Measurements from ENCODE around the gene CCDC92. TPM values are rescaled to one million over a fixed set of nuclear protein-coding genes. Genes with fewer than 3 reads are reported as not detected.

Gene CCDC92
- total and polyA plus RNA-seq, 2 donors from 2014 or later: 39.3 to 41.4 TPM

DNA sequence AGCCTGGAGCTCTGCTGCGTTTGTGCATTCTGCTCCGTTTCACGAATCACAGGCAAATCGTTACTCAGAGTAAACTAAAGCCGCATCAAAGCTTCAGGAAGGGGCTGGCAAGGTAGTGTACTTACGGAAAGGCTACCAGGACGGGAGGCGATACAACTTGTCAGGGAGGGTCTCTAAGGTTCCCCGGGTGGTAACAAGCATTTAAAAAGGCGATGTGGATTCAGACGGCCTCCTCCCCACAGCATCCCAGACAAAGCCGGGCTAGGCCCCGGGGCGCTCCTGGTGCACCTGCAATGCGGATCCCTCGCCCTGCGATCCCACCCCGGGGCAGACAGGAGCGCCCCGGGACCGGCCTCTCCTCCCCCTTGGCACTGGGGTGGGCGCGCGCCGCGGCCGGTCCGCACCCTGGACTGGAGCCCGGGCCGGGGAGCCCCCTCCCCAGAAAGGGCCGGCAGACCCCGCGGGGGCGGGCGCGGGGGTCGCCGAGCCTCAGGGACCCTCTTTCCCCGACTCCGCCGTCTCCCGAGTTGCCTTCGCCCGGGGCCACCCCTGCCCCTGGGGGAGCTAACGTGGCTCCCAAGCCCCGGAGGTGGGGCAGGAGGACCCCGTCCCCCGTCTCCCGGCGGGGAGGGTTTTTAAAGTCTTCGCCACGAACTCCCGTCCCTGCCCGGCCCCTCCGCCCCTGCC is 718 bp downstream of the CCDC92 start:
- peaks cover 0 to 6% (median 5%) of the 10 kb centered on the region in 3 donors for H3K4me1 ChIP-seq (ENCODE audit: control insufficient read depth in 2 of 3, insufficient read depth in 2 of 3, low read depth in 1 of 3, low read length in 3 of 3)
- DNase-seq (peak; percentile 54 to 81 (median 73)), FAIRE-seq (no peak)
- no peaks in the 10 kb centered on the region for H3K9me3 ChIP-seq (ENCODE audit: control insufficient read depth in 2 of 3, insufficient read depth in 1 of 3, low read length in 3 of 3)
- peak overlapping the region; percentile 45 to 73 (median 47) for H3K9ac ChIP-seq (ENCODE audit: low read length in 3 of 3)
- peak overlapping the region; percentile 68 to 85 (median 75) for H3K4me3 ChIP-seq (ENCODE audit: low read length in 3 of 3)
- H3K27ac ChIP-seq (ENCODE audit: low read depth in 2 of 2, low read length in 2 of 2): peak overlapping the region; percentile 70 to 79
- intact Hi-C loops (cut with DNase I): no loop called here
- no peaks in the 10 kb centered on the region for H3K27me3 ChIP-seq (ENCODE audit: control insufficient read depth, insufficient read depth, low read length)
- TF ChIP-seq, protein P1, sequence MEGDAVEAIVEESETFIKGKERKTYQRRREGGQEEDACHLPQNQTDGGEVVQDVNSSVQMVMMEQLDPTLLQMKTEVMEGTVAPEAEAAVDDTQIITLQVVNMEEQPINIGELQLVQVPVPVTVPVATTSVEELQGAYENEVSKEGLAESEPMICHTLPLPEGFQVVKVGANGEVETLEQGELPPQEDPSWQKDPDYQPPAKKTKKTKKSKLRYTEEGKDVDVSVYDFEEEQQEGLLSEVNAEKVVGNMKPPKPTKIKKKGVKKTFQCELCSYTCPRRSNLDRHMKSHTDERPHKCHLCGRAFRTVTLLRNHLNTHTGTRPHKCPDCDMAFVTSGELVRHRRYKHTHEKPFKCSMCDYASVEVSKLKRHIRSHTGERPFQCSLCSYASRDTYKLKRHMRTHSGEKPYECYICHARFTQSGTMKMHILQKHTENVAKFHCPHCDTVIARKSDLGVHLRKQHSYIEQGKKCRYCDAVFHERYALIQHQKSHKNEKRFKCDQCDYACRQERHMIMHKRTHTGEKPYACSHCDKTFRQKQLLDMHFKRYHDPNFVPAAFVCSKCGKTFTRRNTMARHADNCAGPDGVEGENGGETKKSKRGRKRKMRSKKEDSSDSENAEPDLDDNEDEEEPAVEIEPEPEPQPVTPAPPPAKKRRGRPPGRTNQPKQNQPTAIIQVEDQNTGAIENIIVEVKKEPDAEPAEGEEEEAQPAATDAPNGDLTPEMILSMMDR (IDR thresholded peaks at IDR 0.05; ENCODE audit: borderline replicate concordance, extremely low read depth, insufficient read depth): no peak
- peaks cover 0 to 6% (median 3%) of the 10 kb centered on the region in 3 donors for H3K36me3 ChIP-seq (ENCODE audit: control insufficient read depth in 2 of 3, insufficient read depth in 3 of 3, low read length in 3 of 3)

DNA sequence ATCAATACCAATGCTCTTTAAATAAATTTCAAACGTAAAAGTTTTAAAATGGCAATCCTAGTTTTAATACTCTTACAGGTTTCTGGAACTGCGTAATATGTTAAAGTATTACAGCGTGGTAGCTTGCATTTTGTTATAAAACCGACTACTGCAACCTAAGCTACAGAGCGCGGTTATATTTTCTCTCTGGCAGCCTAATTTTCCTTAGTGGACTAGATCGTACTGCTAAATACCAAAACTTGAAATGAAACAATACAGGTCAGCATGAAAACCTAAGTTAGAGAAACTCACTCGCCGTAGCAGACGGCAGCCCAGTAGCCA is 1.2 kb downstream of the CCDC92 start:
- Histone ChIP-seq H3K9ac (ENCODE audit: low read length in 3 of 3) (peak overlapping the region; percentile 11 to 73 (median 47)), H3K9me3 (ENCODE audit: control insufficient read depth in 2 of 3, insufficient read depth in 1 of 3, low read length in 3 of 3) (no peaks in the 10 kb centered on the region), H3K36me3 (ENCODE audit: control insufficient read depth in 2 of 3, insufficient read depth in 3 of 3, low read length in 3 of 3) (peaks cover 0 to 5% (median 2%) of the 10 kb centered on the region in 3 donors), H3K4me1 (ENCODE audit: control insufficient read depth in 2 of 3, insufficient read depth in 2 of 3, low read depth in 1 of 3, low read length in 3 of 3) (peaks cover 0 to 6% (median 5%) of the 10 kb centered on the region in 3 donors), H3K27ac (ENCODE audit: low read depth in 2 of 2, low read length in 2 of 2) (peak overlapping the region; percentile 70 to 79), H3K4me3 (ENCODE audit: low read length in 3 of 3) (peak overlapping the region; percentile 68 to 85 (median 75)), H3K27me3 (ENCODE audit: control insufficient read depth, insufficient read depth, low read length) (no peaks in the 10 kb centered on the region)
- intact Hi-C loops (cut with DNase I): no loop called here
- DNase-seq (no peak), FAIRE-seq (no peak)
- TF ChIP-seq, protein P1 (IDR thresholded peaks at IDR 0.05; ENCODE audit: borderline replicate concordance, extremely low read depth, insufficient read depth): no peak

GRCh38 chr12:123967121-123967586 is 5.5 kb downstream of the CCDC92 start:
- intact Hi-C loops (cut with DNase I): no loop called here
- TF ChIP-seq, protein P1 (IDR thresholded peaks at IDR 0.05; ENCODE audit: borderline replicate concordance, extremely low read depth, insufficient read depth): no peak
- FAIRE-seq: no peak

More at GRCh38 chr12:123967121-123967586, 5.5 kb downstream of the CCDC92 start:
- DNase-seq: no peak
- Histone ChIP-seq H3K9me3 (ENCODE audit: control insufficient read depth in 2 of 3, insufficient read depth in 1 of 3, low read length in 3 of 3) (no peaks in the 10 kb centered on the region), H3K4me3 (ENCODE audit: low read length in 3 of 3) (no peak overlapping the region), H3K27me3 (ENCODE audit: control insufficient read depth, insufficient read depth, low read length) (no peaks in the 10 kb centered on the region), H3K4me1 (ENCODE audit: control insufficient read depth in 2 of 3, insufficient read depth in 2 of 3, low read depth in 1 of 3, low read length in 3 of 3) (no peaks in the 10 kb centered on the region), H3K27ac (ENCODE audit: low read depth in 2 of 2, low read length in 2 of 2) (no peak overlapping the region), H3K36me3 (ENCODE audit: control insufficient read depth in 2 of 3, insufficient read depth in 3 of 3, low read length in 3 of 3) (no peaks in the 10 kb centered on the region), H3K9ac (ENCODE audit: low read length in 3 of 3) (no peak overlapping the region)

Measured in kidney (tissue), 14 donors.